GM21723 (cell line): ENCODE data around the gene CAPN10.
A peak's percentile ranks its signal among the peaks of the same experiment; 100 is the strongest.

Experiments
- ATAC-seq: cut with Tn5 transposase; IDR thresholded peaks from one replicate; pipeline ENCODE4 v1.9.1; 2021; ENCODE audit warnings: mild to moderate bottlenecking, moderate library complexity; ENCODE audit not compliant: unreplicated experiment

Gene CAPN10

GRCh38 chr2:240573516-240574385 is 12.8 kb upstream of the CAPN10 start:
- no peak for ATAC-seq

- no peak for ATAC-seq
Observed at GRCh38 chr2:240574386-240575100, 12.0 kb upstream of the CAPN10 start.

GRCh38 chr2:240575101-240575965 is 11.2 kb upstream of the CAPN10 start:
- ATAC-seq: no peak

- ATAC-seq: no peak
Observed at GRCh38 chr2:240576036-240576435, 10.5 kb upstream of the CAPN10 start.

GRCh38 chr2:240576436-240577205 is 9.9 kb upstream of the CAPN10 start:
- ATAC-seq: no peak

- no peak for ATAC-seq
Observed at GRCh38 chr2:240577281-240578109, 9.0 kb upstream of the CAPN10 start.

- ATAC-seq: no peak
Observed at GRCh38 chr2:240578110-240578450, 8.5 kb upstream of the CAPN10 start.

GRCh38 chr2:240578488-240578887 is 8.0 kb upstream of the CAPN10 start:
- ATAC-seq: no peak

- peak; percentile 14 for ATAC-seq
Observed at GRCh38 chr2:240579071-240579762, 7.3 kb upstream of the CAPN10 start.

GRCh38 chr2:240579771-240580614 is 6.5 kb upstream of the CAPN10 start:
- peak; percentile 51 for ATAC-seq

GRCh38 chr2:240581811-240582210 is 4.7 kb upstream of the CAPN10 start:
- no peak for ATAC-seq

- no peak for ATAC-seq
Observed at GRCh38 chr2:240582781-240583180, 3.8 kb upstream of the CAPN10 start.

- no peak for ATAC-seq
Observed at GRCh38 chr2:240583774-240584173, 2.8 kb upstream of the CAPN10 start.

- ATAC-seq: peak; percentile 60
Observed at GRCh38 chr2:240584486-240585031, 2.0 kb upstream of the CAPN10 start.

- peak; percentile 26 for ATAC-seq
Observed at GRCh38 chr2:240585101-240585500, 1.4 kb upstream of the CAPN10 start.

- ATAC-seq: no peak
Observed at GRCh38 chr2:240585681-240586197, 795 bp upstream of the CAPN10 start.

- ATAC-seq: peak; percentile 1
Observed at GRCh38 chr2:240586919-240587800, 626 bp downstream of the CAPN10 start.
